Stimulated activated effector memory CD8-positive, alpha-beta T cell treated with anti-CD3 and anti-CD28 coated beads, Interleukin-12 subunit alpha, Interleukin-12 subunit beta, amount 100 ng/mL, for 72 hours (primary cell): Measurements from ENCODE around the gene DIP2B.

Experiments used
- ATAC-seq: fragments of 150-1000 bp; cut with Tn5 transposase; 2 replicates; pipeline ENCODE4 v1.10.0; 2021
- DNase-seq, 2 donors: peaks; one replicate each; pipeline ENCODE4 v3.0.0; 2021 to 2022; ENCODE audit warnings: low spot score in 2 of 2
- H3K27ac Mint-ChIP-seq: one replicate; pipeline ENCODE4 v1.8.0; 2022; ENCODE audit warnings: mild to moderate bottlenecking, mixed read lengths
- H3K36me3 Mint-ChIP-seq: one replicate; pipeline ENCODE4 v1.8.0; 2022; ENCODE audit warnings: mild to moderate bottlenecking, mixed read lengths
- H3K4me1 Mint-ChIP-seq: one replicate; pipeline ENCODE4 v1.8.0; 2022; ENCODE audit warnings: mixed read lengths
- H3K4me3 Mint-ChIP-seq: one replicate; pipeline ENCODE4 v1.8.0; 2022; ENCODE audit warnings: mild to moderate bottlenecking, mixed read lengths
- H3K9me3 Mint-ChIP-seq: one replicate; pipeline ENCODE4 v1.8.0; 2022; ENCODE audit warnings: mixed read lengths

Gene DIP2B

DNA sequence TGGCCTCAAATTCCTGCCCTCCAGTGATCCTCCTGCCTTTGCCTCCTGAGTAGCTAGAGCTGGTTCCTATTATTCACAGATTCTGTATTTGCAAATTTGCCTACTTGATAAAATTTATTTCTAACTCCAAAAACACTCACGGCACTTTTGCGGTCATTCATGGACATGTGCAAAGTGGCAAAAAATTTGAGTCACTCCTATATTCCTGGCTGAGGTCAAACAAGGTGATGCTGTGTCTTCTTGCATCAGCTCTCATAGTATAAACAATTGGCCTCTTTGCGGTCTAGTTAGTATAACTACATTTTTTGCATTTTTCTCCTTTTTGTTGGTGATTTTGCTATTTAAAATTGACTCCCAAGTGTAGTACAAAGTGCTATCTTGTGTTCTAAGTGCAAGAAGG lies 283.8 kb downstream of the DIP2B start:
- Mint-ChIP-seq H3K4me1 (peaks cover 35% of the 10 kb centered on the region), H3K27ac (no peak overlapping the region), H3K4me3 (no peak overlapping the region), H3K9me3 (peaks cover 3% of the 10 kb centered on the region), H3K36me3 (peaks cover 23% of the 10 kb centered on the region)
- ATAC-seq (no peak), DNase-seq (no peak)

- DNase-seq, result peak in 1 of 2 donors; percentile 17
- Mint-ChIP-seq H3K4me1 (peaks cover 25% of the 10 kb centered on the region), H3K36me3 (peaks cover 21% of the 10 kb centered on the region), H3K9me3 (peaks cover 3% of the 10 kb centered on the region), H3K27ac (peak overlapping the region; percentile 18), H3K4me3 (no peak overlapping the region)
- no peak for ATAC-seq
Observed at GRCh38 chr12:50790081-50790480, 285.3 kb downstream of the DIP2B start.
